ENCODE results near the gene ADRA2B.

Gene ADRA2B

DNA sequence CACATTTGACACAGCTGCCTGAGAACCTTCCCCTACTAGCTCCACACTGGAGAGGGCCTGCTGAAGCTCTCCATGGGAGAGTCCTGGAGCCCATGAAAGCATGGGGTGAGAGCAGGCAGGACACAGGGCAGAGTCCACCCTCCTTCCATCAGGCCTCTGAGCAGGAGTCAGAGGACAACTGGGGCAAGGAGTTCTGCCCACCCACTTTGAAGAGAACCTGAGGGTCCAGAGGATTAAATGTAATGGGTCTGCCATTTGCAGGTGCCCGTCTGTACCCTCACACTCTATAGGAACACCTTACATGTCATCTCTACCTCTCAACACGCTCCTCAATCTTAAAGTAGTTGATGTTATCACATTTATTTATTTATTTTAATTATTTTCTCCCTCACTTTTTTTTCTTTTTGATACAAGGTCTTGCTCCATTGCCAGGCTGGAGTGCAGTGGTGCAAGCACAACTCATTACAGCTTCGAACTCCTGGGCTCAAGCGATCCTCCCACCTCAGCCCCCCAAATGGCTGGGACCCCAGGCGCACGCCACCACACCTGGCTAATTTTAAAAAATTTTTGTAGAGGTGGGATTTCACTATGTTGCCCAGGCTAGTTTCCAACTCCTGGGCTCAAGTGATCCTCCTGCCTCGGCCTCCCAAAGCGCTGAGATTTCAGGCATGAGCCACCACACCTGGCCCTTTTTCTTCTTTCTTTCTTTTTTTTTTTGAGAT lies 10.2 kb downstream of the ADRA2B start:
- H3K27ac ChIP-seq: no peak overlapping the region
- no peak for TF ChIP-seq CTCF (IDR thresholded peaks at IDR 0.05)

- no peak overlapping the region for H3K27ac ChIP-seq
- TF ChIP-seq CTCF (IDR thresholded peaks at IDR 0.05) (no peak), ZFX (IDR thresholded peaks at IDR 0.05; ENCODE audit: borderline replicate concordance) (no peak)
These were observed 11.0 kb downstream of the ADRA2B start for GRCh38 chr2:96105152-96105915.

DNA sequence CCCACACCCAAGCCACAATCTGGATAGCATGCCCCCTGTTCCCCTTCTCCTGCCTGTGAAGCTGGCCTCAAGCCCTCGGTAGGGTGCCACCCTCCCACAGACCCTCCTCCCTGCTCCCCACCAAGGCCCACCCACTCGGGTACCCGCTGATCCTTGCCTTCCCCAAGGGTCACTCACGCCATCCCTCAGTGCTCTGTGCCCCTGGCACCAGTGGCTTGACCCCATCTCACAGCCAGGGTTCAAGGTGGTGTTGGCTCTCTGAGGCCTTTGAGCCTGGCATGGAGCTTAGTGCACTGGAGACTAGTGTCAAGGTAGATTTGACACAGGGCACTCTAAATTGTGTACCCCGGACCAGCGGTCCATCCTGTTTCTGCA lies 11.9 kb downstream of the ADRA2B start:
- no peak for TF ChIP-seq ZFX (IDR thresholded peaks at IDR 0.05; ENCODE audit: borderline replicate concordance)
- no peak for TF ChIP-seq CTCF (IDR thresholded peaks at IDR 0.05)

DNA sequence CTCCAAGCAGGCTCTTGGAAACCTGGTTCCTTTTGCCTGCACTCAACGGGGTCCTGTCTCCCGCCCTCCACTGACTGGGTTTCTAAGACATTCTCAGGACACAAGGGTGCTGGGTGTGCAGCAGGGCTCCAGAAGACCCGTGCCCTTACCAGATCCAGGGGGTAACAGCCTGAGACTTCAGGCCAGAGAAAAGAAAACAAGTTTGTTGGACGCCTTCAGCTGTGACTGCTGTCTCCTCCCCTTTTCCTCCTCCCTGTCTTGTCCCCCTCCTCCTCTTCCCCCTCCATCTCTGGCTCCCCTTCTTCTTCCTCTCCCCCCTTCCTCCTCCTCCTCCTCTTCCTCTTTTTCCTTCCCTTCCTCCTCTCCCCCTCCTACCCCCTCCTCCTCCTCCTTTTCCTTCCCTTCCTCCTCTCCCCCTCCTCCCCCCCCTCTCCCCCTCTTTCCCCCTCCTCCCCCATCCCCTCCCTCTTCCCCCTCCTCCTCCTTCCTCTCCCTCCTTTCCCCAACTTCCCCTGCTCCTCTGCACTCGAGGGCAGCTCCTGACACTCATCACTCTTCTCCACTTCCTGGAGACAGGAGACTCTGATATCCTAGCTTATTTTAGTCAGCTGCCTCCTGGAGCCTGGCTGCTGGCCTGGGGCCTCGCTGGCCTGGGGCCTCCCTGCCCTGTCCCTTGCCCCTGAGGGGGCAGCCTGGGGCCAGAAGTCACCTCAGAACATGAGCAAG lies 12.4 kb downstream of the ADRA2B start:
- TF ChIP-seq ZFX (IDR thresholded peaks at IDR 0.05; ENCODE audit: borderline replicate concordance) (no peak), CTCF (IDR thresholded peaks at IDR 0.05) (no peak)
- H3K27ac ChIP-seq: no peak overlapping the region

More for the DNA sequence above, 11.9 kb downstream of the ADRA2B start:
- no peak overlapping the region for H3K27ac ChIP-seq

- H3K27ac ChIP-seq: no peak overlapping the region
- TF ChIP-seq ZFX (IDR thresholded peaks at IDR 0.05; ENCODE audit: borderline replicate concordance) (no peak), CTCF (IDR thresholded peaks at IDR 0.05) (no peak)
These were observed 13.2 kb downstream of the ADRA2B start for GRCh38 chr2:96103187-96103601.

DNA sequence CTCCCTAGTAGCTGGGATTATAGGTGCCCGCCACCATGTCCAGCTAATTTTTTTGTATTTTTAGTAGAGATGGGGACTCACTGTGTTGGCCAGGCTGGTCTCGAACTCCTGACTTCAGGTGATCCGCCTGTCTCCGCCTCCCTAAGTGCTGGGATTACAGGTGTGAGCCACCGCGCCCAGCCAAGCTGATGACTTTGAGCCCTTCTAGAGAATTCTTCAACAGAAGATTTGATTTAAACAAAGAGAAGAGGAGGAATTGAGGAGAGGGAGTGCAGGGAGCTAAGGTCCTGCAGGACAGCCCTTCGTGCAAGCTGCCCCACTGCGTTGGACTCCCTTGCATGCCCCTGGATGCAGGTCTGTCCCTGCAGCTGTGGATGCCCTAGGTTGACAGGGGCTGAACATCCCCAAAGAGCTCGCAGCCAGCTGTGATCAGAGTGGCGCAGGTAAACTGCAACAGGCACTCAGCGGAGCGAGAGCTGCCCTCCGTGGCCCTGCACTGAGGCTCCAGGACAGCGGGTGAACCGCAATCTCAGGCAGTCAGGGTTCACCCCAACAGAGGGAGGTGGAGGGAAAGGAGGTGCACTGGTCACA lies 13.7 kb downstream of the ADRA2B start:
- H3K27ac ChIP-seq: no peak overlapping the region
- no peak for TF ChIP-seq CTCF (IDR thresholded peaks at IDR 0.05)
- TF ChIP-seq ZFX (IDR thresholded peaks at IDR 0.05; ENCODE audit: borderline replicate concordance): no peak
